HG03097 (cell line): ENCODE data around the gene SDK1.
"Not testable (repeated sequence)": the region's sequence is repeated elsewhere in the genome, so short reads cannot be mapped to it uniquely, and the experiment has no call there.

Experiments used
- ATAC-seq: cut with Tn5 transposase; IDR thresholded peaks from one replicate; pipeline ENCODE4 v1.9.1; 2021; ENCODE audit not compliant: unreplicated experiment, low FRiP score

The SDK1 gene

GRCh38 chr7:3937146-3937545 is 636.1 kb downstream of the SDK1 start:
- ATAC-seq: no peak

DNA sequence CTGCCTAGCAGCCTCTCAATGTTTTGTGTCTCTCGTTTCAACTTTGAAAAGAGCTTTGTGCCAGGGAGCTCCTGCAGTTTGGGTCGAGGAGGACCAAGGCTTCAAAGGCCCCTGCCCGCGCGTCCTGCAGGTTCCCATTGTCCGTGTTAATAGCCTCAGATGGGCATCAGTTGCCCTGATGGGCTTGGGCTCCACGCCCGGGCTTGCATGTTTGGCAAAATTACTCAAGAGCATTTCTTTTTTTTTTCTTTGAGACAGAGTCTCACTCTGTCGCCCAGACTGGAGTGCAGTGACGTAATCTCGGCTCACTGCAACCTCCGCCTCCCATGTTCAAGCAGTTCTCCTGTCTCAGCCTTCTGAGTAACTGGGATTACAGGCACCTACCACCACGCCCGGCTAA is 636.6 kb downstream of the SDK1 start:
- ATAC-seq: no peak

DNA sequence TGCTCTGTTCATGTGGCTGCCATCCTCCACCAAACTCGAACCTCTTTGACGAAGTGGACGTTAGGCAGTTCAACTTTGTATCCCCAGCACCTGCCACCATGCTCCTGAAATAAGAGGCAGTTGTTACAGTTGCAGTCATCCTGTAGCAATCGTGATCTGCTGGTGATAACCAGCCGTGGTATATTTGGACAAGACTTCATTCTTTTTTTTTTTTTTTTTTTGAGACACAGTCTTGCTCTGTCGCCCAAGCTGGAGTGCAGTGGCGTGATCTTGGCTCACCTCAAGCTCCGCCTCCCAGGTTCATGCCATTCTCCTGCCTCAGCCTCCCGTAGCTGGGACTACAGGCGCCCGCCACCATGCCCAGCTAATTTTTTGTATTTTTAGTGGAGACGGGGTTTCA is 640.7 kb downstream of the SDK1 start:
- ATAC-seq: not testable (repeated sequence)

GRCh38 chr7:3942276-3942675 is 641.2 kb downstream of the SDK1 start:
- ATAC-seq: no peak

DNA sequence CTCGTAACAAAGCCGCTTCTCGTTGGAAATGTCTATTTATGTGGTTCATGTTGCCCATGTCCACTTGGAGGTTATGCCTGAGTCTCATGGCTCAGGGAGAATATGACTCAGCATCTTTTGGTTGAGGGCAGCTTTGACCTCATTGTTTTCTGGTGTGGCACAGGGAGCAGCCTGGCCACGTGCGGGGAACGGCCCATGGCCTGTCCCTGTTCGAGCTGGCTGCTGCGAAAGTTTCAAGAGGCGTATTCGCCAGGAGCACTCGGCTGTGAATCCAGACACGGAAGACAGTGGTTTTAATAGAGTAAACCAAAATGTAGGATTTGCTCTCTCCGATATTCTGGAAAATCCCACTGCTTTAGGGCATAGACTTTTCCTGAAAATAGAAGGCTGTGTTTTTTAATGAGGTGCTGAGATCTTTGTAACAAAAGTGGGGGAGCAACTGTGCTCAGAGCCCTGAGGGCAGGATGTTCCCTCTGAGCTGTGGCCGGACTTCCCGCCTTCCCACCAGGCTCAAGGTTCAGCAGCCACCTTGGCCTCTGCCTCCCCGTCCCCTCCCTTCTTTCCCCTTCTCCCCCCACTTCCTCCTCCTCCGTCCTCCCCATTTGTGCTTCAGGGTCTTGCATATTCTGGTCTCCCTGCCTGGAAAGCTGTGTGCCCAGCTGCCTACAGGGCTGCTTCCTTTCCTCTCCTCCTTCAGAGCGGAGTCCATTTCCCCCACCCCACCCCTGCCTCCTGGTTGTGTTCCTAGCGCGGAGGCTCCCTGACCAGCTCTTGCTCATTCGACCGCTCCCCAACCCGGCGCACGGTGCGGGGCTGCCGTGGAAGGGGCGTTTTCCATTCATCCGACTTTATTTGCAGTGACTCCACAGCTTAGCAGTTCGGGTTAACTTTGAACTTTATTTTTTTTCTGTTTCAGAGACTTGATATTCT is 642.0 kb downstream of the SDK1 start:
- ATAC-seq: no peak

GRCh38 chr7:3943779-3944520 is 642.9 kb downstream of the SDK1 start:
- ATAC-seq: no peak

DNA sequence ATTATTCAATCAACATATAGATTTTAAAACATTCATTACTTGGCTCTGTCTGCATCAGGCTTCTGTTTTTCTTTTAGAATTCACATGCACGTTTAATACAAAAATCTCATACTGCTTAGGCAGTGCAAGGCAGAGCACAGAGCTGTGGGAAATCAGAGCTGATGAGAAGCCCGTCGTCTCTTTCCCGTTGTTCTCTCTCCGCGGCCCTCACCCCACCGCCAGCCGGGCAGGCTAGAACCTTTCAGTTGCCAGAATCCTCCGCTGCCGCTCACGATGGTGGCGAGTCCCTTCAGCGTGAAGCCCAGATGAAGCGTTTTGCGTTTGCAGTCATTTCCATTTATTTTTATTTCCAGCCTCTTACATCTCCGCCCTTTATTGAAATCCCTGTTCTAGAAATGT is 648.2 kb downstream of the SDK1 start:
- ATAC-seq: no peak

GRCh38 chr7:3950249-3950648 is 649.2 kb downstream of the SDK1 start:
- no peak for ATAC-seq

DNA sequence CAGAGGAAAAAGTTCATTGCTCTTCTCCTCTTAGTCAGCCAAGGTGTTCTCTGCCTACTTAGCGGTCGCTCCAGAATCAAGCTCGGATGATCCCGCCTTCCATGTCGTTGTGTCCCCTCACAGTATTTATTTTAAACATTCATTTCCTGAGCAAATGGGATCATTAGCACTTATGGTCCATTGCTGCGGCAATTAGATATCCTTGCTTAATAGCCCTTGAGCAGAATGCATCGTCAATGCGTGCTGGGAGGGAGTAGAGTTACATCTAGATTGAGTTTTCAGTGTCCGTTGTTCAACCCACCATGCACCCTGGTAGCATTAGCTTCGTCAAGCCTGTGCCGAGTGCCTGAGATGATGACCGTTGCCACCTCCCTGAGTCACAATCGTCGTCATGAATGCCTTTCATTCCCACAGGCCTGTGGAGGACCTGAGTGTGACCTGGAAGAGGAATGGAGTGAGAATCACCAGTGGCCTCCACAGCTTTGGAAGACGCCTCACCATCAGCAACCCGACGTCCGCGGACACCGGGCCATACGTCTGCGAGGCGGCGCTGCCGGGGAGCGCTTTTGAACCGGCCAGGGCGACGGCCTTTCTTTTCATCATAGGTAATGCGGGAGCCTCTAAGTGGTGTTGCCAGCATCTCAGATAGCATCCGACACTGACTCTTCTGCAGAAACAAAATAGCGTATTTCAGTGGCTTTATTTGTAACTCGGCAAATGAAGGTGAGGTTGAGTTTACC is 650.4 kb downstream of the SDK1 start:
- no peak for ATAC-seq

GRCh38 chr7:3953133-3953532 is 652.1 kb downstream of the SDK1 start:
- no peak for ATAC-seq

DNA sequence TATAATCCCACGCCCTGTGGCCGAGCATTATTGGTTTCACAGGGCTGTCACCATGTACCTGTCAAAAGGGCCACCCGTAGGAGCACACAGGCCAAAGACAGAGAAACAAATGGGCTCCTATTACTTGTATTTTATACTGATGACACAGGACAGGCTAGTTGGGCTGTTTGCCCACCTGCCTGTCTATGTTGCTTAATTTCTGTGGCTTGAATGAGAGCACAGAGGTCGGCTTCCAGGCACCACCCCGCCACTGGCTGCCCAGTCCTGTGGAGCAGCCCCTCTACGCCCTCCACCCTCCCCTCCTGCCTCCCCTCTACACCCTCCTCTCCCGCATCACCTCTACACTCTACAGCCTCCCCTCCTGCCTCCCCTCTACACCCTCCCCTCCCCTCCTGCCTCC is 652.9 kb downstream of the SDK1 start:
- no peak for ATAC-seq

- no peak for ATAC-seq
These were observed 654.0 kb downstream of the SDK1 start for GRCh38 chr7:3955026-3955425.

DNA sequence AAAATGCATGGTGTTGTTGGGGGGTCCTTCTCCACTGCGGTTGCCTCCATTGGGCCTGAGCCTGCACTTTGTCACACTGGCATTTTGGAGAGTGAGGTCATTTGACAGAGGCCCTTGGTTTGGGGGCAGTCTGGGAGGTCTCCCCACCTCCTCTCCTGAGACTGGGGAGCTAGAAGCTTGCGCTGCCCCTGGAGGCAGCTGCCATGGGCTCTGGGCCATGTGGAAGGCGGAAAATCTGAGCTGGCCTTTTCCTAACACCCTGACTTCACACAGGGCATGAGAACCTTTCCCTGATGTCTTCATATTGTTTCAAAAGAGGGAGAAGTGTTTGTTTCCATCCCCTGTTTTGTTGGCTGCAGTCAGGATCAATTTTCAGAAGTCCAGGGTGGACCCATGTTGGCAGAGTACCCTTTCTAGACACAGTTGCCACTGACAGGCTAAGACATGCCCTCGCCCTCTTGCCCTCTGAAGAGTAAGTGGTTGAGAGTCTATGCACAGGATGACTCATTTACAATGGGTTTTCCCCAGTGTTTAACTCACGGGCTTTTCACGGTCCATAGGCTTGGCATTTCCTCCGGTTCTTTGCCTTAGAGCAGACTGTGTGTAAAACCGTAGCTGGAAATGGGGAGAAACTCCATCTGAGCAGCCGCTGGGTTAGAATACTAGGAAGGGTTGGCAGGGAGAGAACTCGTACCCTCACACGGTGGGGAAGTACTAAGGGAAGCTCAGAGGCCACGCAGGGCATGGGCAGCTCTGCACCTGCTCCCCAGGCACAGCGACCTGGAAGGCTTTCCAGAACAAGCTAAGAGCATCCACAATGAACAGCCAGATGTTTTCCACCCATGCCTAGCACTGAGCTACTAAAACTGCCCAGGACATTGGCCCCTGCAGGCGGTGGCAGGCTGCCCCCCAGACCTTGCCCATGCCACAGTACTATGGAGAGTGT is 655.0 kb downstream of the SDK1 start:
- ATAC-seq: peak; percentile 74

DNA sequence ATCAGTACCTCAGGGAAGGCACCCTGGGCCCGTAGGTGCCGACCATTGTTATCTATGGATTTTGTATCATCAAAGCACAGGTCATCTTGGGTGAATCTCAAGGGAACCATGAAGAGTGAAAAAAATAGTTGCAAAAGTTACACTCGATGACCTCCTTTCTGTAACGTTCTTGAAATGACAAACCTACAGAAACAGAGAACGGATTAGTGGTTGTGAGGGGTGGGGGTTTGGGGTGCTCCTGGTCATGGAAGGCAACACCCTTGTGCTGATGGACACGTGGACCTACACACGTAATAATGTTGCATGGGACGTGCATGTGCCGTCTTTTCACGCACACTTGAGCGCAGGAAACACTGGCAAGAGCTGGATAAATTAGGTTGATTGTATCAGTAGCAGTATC is 655.9 kb downstream of the SDK1 start:
- ATAC-seq: peak; percentile 59

- no peak for ATAC-seq
These were observed 656.5 kb downstream of the SDK1 start for GRCh38 chr7:3957472-3958108.

DNA sequence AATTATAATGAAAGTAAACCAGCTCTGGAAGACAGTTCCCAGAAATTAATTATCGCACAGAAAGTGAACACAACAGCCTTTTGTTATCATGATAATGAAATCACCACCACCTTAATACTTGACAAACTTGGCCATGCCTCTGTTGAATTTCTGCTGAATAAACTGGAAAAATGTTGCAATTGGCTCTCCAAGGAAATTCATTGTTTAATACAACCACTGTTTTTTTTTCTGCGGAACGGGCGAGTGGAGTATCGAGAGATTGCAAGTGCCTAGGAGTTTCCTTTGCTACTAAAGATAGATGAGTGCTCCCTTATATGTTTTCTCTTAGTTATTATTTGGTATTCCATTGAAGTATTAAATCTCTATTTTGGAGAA is 657.0 kb downstream of the SDK1 start:
- no peak for ATAC-seq

GRCh38 chr7:3959364-3959763 is 658.3 kb downstream of the SDK1 start:
- ATAC-seq: no peak

DNA sequence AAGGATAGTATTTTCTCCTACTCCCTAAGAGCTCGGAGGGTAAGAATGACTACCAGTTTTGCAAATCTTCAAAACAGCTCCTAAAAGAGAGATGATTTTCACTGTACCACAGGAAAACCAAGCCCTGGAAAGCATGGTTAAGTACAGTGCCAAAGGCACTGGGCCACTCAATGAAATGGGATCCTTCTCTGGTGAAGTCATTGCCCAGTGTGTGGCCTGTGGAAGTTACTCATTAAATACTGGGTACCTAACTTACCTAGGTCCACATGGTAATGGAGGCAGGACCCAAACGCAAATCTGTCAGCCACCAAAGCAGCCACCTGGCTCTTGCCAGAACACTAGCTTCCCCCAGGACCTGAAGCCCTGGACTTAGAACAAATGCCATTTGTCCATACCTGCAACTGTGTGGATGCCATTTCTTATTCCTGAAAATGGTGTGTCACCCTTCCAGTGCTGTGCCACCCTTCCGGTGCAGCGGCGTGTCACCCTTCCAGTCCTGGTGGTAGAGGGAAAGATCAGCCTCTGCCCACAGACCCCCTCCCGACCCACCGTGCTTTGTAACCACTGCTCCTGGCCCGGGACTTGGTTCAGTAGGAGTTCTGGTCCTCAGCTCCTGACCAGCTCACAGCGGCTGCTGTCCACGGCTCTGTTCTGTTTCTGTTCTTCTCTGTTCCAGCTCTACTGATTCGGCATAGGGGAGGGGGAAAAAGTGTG is 659.2 kb downstream of the SDK1 start:
- ATAC-seq: no peak

DNA sequence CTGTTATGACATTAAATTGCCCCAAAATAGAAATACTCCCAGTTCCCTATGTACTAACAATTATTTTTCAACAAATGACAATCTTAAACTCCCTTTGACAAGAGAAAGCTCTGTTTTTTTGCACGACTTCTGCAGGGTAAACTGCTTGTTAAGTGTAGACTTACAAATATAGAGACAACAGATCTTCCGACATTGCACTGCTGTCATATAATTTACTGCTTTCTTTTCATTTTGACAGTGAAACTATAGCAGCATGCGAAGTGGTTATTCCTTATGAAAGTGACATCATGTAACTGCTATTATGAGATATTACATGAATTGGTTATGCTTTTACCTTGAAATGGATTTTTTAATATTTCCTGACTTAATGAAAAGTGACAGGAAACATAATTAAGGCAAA is 659.9 kb downstream of the SDK1 start:
- ATAC-seq: no peak
